ENCODE data around the gene GRIN3B.
A peak's percentile ranks its signal among the peaks of the same experiment; 100 is the strongest.

Gene GRIN3B

DNA sequence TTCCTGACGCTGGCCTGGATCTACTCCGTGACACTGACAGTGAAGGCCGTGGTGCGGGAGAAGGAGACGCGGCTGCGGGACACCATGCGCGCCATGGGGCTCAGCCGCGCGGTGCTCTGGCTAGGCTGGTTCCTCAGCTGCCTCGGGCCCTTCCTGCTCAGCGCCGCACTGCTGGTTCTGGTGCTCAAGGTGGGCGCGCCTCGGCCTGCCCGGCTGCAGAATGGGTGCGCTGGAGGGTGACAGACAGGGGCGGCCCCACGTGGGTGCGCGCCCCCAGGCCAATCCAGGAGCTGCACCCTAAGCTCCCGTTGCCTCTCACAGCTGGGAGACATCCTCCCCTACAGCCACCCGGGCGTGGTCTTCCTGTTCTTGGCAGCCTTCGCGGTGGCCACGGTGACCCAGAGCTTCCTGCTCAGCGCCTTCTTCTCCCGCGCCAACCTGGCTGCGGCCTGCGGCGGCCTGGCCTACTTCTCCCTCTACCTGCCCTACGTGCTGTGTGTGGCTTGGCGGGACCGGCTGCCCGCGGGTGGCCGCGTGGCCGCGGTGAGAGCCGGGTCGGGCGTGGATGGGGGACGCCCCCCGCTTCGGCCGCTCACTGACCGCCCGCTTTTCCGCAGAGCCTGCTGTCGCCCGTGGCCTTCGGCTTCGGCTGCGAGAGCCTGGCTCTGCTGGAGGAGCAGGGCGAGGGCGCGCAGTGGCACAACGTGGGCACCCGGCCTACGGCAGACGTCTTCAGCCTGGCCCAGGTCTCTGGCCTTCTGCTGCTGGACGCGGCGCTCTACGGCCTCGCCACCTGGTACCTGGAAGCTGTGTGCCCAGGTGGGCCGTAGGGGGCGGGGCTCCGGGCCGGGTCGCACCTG is 46.8 kb downstream of the GRIN3B start:
- DNase-seq, result no peak

GRCh38 chr19:1047696-1048147 is 47.5 kb downstream of the GRIN3B start:
- no peak for DNase-seq

DNA sequence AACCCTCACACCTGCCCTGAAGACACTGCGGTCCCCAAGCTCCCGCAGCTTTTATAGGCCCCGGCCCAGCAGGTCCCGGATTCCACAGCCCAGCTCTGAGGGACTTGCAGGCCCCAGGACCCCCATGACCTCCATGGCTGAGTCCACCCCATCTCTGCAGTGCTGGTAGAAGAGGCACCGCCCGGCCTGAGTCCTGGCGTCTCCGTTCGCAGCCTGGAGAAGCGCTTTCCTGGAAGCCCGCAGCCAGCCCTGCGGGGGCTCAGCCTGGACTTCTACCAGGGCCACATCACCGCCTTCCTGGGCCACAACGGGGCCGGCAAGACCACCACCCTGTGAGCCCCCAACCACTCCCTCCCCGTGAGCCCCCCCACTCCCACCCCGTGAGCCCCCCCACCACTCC is 48.9 kb downstream of the GRIN3B start:
- DNase-seq, result no peak

DNA sequence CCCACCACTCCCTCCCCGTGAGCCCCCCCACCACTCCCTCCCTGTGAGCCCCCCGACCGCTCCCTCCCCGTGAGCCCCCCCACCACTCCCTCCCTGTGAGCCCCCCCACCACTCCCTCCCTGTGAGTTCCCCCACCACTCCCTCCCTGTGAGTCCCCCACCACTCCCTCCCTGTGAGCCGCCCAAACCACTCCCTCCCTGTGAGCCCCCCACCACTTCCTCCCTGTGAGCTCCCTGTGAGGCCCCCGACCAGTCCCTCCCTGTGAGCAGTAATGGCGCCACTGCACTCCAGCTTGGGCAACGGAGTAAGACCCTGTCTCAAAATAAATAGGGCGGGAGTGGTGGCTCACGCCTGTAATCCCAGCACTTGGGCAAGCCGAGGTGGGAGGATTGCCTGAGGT is 49.6 kb downstream of the GRIN3B start:
- no peak for DNase-seq

DNA sequence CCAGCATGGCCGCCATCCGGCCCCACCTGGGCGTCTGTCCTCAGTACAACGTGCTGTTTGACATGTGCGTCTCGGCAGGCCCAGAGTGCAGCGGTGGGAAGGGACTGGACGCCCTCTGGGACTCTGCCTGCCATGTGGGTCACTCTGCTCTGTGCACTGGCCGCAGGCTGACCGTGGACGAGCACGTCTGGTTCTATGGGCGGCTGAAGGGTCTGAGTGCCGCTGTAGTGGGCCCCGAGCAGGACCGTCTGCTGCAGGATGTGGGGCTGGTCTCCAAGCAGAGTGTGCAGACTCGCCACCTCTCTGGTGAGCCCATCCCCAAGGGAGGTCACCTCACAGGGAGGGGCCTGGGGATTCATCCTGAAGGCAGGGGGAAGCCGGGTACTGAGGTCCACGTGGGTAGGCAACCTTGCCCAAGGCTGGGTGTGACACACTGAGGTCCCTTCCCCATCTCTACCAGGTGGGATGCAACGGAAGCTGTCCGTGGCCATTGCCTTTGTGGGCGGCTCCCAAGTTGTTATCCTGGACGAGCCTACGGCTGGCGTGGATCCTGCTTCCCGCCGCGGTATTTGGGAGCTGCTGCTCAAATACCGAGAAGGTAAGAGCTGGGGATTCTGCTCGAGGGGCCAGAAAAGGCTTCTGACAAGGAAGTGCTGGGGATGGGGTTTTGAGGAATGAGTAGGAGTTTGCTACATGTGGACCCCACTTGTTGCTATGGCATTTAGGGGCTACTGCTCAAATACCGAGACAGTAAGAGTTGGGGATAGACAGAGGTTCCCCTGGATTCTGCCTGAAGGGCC is 51.0 kb downstream of the GRIN3B start:
- DNase-seq, result no peak

GRCh38 chr19:1051791-1052190 is 51.6 kb downstream of the GRIN3B start:
- no peak for DNase-seq

DNA sequence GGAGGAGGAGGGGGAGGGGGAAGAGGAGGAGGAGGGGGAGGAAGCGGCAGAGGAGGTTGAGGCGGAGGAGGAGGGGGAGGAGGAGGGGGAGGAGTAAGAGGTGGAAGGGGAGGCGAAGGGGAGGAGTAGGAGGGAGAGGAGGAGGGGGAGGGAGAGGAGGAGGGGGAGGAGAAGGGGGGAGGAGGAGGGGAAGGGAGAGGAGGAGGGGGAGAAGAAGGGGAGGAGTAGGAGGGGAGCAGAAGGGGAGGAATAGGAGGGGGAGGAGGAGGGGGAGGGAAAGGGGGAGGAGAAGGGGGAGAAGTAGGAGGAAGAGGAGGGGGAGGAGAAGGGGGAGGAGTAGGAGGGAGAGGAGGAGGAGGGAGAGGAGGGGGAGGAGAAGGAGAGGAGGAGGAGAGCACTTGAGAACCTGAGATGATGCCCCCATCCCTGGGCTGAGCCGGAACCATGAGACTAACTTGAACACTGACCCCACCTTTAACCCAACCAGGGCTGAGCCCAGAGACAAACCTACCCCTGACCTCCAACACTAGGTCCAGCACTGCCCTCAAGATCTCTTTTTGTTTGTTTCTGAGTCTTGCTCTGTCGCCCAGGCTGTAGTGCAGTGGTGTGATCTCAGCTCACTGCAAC is 52.2 kb downstream of the GRIN3B start:
- no peak for DNase-seq

GRCh38 chr19:1053176-1054101 is 53.2 kb downstream of the GRIN3B start:
- DNase-seq, result no peak

DNA sequence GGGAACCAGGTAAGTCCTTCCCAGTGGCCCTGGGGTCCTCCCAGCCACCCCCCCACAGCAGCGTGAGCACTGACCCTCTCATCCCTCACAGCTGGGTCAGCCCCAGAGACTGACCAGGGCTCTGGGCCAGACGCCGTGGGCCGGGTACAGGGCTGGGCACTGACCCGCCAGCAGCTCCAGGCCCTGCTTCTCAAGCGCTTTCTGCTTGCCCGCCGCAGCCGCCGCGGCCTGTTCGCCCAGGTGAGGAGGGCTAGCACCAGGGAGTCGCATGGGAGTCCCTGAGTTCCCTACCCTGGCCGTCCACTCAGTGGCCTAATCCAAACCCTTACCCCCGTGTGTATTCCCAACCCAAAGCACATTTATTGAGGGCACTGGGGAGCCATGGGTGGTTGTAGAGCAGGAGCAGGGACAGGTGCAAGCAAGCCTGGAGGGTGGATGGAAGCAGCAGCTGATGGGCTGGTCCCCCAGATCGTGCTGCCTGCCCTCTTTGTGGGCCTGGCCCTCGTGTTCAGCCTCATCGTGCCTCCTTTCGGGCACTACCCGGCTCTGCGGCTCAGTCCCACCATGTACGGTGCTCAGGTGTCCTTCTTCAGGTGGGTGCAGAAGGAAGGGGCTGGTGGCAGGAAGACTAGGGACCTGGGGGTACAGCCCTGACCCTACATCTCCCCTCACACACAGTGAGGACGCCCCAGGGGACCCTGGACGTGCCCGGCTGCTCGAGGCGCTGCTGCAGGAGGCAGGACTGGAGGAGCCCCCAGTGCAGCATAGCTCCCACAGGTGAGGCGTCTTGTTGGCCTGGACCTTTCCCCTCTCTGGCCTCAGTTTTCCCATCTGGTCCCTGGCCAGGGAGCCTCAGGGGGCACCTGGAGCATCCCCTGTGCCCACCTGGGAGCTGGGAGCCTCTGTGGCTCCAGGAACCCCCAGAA is 54.1 kb downstream of the GRIN3B start:
- DNase-seq, result no peak

- no peak for DNase-seq
Observed at GRCh38 chr19:1055028-1055425, 54.8 kb downstream of the GRIN3B start.

- no peak for DNase-seq
Observed at GRCh38 chr19:1055886-1056620, 55.8 kb downstream of the GRIN3B start.

DNA sequence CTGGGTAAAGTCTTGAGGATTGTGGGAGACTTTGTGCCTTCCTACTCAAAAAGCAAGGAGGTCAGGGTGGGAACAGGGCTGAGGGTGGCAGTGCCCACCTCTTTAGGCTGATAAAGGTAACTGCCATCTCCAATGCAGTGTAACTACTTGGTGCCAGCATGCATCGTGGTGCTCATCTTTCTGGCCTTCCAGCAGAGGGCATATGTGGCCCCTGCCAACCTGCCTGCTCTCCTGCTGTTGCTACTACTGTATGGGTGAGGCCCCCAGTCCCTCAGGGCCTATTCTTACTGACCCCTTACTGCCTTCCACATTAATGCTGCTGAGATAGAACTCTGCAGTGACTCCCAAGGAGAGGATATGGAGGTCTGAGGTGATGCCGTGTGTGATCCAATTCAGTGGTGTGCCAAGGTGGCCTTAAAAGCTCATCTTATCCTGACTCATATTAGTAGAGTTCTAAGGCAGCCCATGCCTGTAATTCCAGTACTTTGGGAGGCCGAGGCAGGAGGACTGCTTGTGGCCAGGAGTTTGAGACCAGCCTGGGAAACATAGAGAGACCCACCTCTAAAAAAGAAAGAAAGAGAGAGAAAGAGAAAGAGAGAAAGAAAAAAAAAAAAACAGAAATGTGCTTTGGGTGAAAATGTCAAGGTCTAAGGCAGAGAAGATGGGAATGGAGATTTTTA is 57.1 kb downstream of the GRIN3B start:
- DNase-seq, result peak; percentile 57

DNA sequence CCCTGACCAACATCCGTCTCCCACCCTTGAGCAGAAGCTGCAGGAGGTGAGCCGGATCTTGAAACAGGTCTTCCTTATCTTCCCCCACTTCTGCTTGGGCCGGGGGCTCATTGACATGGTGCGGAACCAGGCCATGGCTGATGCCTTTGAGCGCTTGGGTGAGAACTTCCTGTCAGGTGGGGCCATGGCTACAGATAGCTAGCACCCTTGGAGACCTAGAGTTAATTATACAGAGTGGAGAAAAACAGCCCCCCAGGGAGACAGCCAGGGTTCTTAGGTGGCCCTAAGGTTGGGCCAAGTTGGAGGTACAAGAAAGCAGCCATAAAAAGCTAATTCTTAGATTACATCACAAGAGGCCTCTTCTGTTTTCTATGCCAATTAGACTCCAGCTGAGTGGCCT is 57.9 kb downstream of the GRIN3B start:
- no peak for DNase-seq

All from fibroblast of skin of right biceps (primary cell).